Pancreas (tissue), 10 donors: Measurements from ENCODE around the gene SLC4A5. TPM values are rescaled to one million over a fixed set of nuclear protein-coding genes. Genes with fewer than 3 reads are reported as not detected.
A peak's percentile ranks its signal among the peaks of the same experiment; 100 is the strongest.

Source experiments
- ATAC-seq, 4 donors: fragments of 200-7000 bp; cut with Tn5 transposase; one replicate each; pipeline versions ENCODE4 v1.8.0 to v1.9.1; 2020; ENCODE audit warnings: mild to moderate bottlenecking in 4 of 4, moderate library complexity in 4 of 4
- DNase-seq, 6 donors: peaks; one replicate each; pipeline ENCODE4 v3.0.0-alpha.2; 2020
- FAIRE-seq: peaks from 2 replicates; lab custom pipeline; 2012; peaks lifted over from hg19 to GRCh38; lab: Jason Lieb, UNC
- H3K27ac ChIP-seq, 4 donors: fragments of 200-600 bp; sonication (generic); 1 replicate in 3 of 4; 2 replicates in 1 of 4; pipeline versions ENCODE4 v1.5.0 to v1.8.0; 2020
- H3K27me3 ChIP-seq, 4 donors: fragments of 200-600 bp; one replicate each; pipeline ENCODE4 v1.8.0; 2021
- H3K36me3 ChIP-seq, 3 donors: fragments of 200-600 bp; sonication (generic) in 1 of 3; one replicate each; pipeline versions ENCODE4 v1.5.0 to v1.8.0; 2020 to 2021
- H3K4me1 ChIP-seq, 3 donors: fragments of 200-600 bp; one replicate each; pipeline ENCODE4 v1.8.0; 2021
- H3K4me3 ChIP-seq, 4 donors: fragments of 200-600 bp; sonication (generic) in 2 of 4; one replicate each; pipeline versions ENCODE4 v1.5.0 to v1.8.0; 2020 to 2021
- H3K9me3 ChIP-seq, 4 donors: fragments of 200-600 bp; one replicate each; pipeline ENCODE4 v1.8.0; 2021
- WGBS, 2 donors: extraction: QIAGEN DNeasy Blood & Tissue Kit; methylation state at CpG; one replicate each; pipeline ENCODE4 v1.1.7; 2013; 5-methylcytosine and 5-hydroxymethylcytosine counted together
- intact Hi-C, 3 donors: fragments of 100-400 bp; cut with DNase I; formaldehyde crosslinking; loops; one replicate each; pipeline versions ENCODE4 v1.11.1 to v1.14.2; 2022
- polyA plus RNA-seq, 2 donors: library from polyadenylated mRNA; stranded (reverse); fragments of 200-250 nt; gene quantifications; one replicate each; pipeline ENCODE4 v1.2.3, GENCODE V29; 2013
- total RNA-seq, 6 donors: library from RNA; stranded (reverse); fragmentation: NEBNext Ultra II Directional in 4 of 6; extraction: Animal tissue kit (Norgen Biotek cat#: 25700) in 4 of 6; gene quantifications; one replicate each; pipeline versions ENCODE4 v1.2.1 to v1.2.4, GENCODE V29; 2021 to 2023
- TF ChIP-seq, protein P1 (sequence below), 4 donors: fragments of 200-600 bp; sonication (generic) in 3 of 4; IDR thresholded peaks; one replicate each; pipeline versions ENCODE4 v1.5.0 to v1.8.0; 2021; ENCODE audit warnings: antibody characterized with exemption in 4 of 4
- donor health status: healthy with polysubstance abuse.
- donor health status: DM: no; HTN: no; CAD: no; lungs with moderate emphysema.
- donor health status: DM: no; HTN: no; CAD: no.
- donor health status: control.
- donor health status: control.
- donor health status: Bipolar disorder and iron deficiency.
- donor health status: DM: yes; HTN: yes; CAD: no.
- donor health status: DM: no; HTN: no; CAD: no.
- donor health status: DM: no; HTN: no; CAD: no.
- donor health status: DM: yes; HTN: yes; CAD: no.

SLC4A5 gene
- total and polyA plus RNA-seq, 8 donors, result 0.60 to 2.2 (median 1.4) TPM

DNA sequence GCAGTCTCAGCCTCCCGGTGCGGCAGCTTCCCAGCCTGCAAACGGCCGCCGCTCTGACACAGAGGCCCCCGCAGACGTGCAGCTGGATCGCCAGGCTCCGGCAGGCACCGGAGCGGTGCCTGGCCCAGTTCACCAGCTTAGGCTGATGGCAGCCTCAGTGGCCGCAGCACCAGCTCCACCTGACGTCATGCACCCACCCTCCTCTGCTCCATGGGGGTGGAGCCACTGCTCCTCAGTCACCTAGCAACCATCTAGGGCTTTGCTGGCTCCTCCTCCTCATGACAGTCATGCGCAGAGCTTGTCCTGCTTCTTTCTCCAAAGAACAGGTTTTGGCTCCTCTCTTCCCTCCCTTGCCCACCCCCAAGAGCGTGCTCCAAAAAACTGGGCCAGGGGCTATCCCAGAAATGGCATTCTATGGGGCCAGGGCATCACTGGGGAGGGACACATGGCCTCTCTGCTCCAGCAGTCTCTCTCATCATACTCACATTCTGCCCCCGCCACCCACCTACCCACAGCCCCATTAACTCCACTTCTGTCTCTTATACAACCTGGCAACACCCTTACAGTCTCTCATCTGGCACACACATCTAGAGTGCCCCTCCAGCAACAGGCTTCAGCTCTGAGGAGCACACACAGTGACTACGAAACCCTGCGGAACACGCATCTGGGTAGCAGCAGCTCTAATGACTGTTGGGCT is 31.4 kb upstream of the SLC4A5 start:
- peak in 4 of 6 donors; percentile 28 to 34 (median 32) for DNase-seq
- H3K4me1 ChIP-seq, result no peaks in the 10 kb centered on the region
- peak in 3 of 4 donors; percentile 88 to 94 (median 90) for ATAC-seq
- no peaks in the 10 kb centered on the region for H3K9me3 ChIP-seq
- no peak overlapping the region for H3K27ac ChIP-seq
- intact Hi-C loops, result no loop called here
- TF ChIP-seq, protein P1, sequence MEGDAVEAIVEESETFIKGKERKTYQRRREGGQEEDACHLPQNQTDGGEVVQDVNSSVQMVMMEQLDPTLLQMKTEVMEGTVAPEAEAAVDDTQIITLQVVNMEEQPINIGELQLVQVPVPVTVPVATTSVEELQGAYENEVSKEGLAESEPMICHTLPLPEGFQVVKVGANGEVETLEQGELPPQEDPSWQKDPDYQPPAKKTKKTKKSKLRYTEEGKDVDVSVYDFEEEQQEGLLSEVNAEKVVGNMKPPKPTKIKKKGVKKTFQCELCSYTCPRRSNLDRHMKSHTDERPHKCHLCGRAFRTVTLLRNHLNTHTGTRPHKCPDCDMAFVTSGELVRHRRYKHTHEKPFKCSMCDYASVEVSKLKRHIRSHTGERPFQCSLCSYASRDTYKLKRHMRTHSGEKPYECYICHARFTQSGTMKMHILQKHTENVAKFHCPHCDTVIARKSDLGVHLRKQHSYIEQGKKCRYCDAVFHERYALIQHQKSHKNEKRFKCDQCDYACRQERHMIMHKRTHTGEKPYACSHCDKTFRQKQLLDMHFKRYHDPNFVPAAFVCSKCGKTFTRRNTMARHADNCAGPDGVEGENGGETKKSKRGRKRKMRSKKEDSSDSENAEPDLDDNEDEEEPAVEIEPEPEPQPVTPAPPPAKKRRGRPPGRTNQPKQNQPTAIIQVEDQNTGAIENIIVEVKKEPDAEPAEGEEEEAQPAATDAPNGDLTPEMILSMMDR (IDR thresholded peaks at IDR 0.05), result no peak
- 84% methylated on average over 18 to 19 of the region's 19 CpGs for whole genome bisulfite sequencing, 2 donors
- peak overlapping the region in 1 of 4 donors; percentile 12 for H3K4me3 ChIP-seq
- no peak for FAIRE-seq
- H3K27me3 ChIP-seq, result no peaks in the 10 kb centered on the region
- peaks cover 0 to 23% (median 4%) of the 10 kb centered on the region in 3 donors for H3K36me3 ChIP-seq

- DNase-seq, result no peak
- peak in 2 of 4 donors; percentile 28 to 50 for ATAC-seq
- TF ChIP-seq, protein P1 (IDR thresholded peaks at IDR 0.05), result no peak
- intact Hi-C loops, result no loop called here
- Histone ChIP-seq H3K27ac (no peak overlapping the region), H3K9me3 (no peaks in the 10 kb centered on the region), H3K4me3 (peak overlapping the region in 1 of 4 donors; percentile 12), H3K27me3 (no peaks in the 10 kb centered on the region), H3K36me3 (peaks cover 0 to 28% (median 8%) of the 10 kb centered on the region in 3 donors), H3K4me1 (no peaks in the 10 kb centered on the region)
- 82 to 87% methylated on average over 8 of the region's 8 CpGs for WGBS, 2 donors
- FAIRE-seq, result no peak
Measured at GRCh38 chr2:74373985-74374384, 30.8 kb upstream of the SLC4A5 start.

GRCh38 chr2:74373221-74373676 is 30.0 kb upstream of the SLC4A5 start:
- no peak for DNase-seq
- no peak overlapping the region for H3K27ac ChIP-seq

DNA sequence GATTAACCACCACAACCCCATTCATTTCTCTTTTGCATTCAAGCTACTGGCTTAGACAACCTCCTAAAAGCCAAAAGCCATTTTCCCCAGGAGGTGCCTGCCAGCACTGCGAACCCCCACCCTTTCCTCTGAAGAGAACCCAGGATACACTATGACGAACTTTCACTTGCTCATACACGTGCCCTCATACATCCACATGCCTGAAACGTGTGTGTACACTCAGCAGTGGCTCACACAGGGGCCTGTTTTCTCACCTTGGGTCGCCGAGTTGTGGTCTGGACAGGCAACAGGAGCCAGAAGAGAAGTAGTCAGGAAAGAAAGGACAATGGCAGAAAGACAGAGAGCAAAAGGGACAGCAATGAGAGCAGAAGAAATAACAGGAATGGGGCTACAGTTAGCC is 29.5 kb upstream of the SLC4A5 start:
- Histone ChIP-seq H3K4me3 (no peak overlapping the region), H3K27me3 (no peaks in the 10 kb centered on the region), H3K36me3 (peaks cover 0 to 41% (median 21%) of the 10 kb centered on the region in 3 donors), H3K9me3 (no peaks in the 10 kb centered on the region), H3K27ac (no peak overlapping the region), H3K4me1 (no peaks in the 10 kb centered on the region)
- DNase-seq (no peak), FAIRE-seq (no peak), ATAC-seq (no peak)
- WGBS, 2 donors, result 87 to 94% methylated on average over 6 of the region's 6 CpGs
- intact Hi-C loops, result no loop called here
- TF ChIP-seq, protein P1 (IDR thresholded peaks at IDR 0.05), result no peak

More at GRCh38 chr2:74373221-74373676, 30.0 kb upstream of the SLC4A5 start:
- TF ChIP-seq, protein P1 (IDR thresholded peaks at IDR 0.05), result no peak
- intact Hi-C loops, result no loop called here
- Histone ChIP-seq H3K36me3 (peaks cover 0 to 35% (median 16%) of the 10 kb centered on the region in 3 donors), H3K9me3 (no peaks in the 10 kb centered on the region), H3K27me3 (no peaks in the 10 kb centered on the region), H3K4me1 (no peaks in the 10 kb centered on the region), H3K4me3 (peak overlapping the region in 1 of 4 donors; percentile 5)
- peak in 2 of 4 donors; percentile 56 to 65 for ATAC-seq
- no peak for FAIRE-seq
- WGBS, 2 donors, result 77% methylated on average over 5 of the region's 5 CpGs

DNA sequence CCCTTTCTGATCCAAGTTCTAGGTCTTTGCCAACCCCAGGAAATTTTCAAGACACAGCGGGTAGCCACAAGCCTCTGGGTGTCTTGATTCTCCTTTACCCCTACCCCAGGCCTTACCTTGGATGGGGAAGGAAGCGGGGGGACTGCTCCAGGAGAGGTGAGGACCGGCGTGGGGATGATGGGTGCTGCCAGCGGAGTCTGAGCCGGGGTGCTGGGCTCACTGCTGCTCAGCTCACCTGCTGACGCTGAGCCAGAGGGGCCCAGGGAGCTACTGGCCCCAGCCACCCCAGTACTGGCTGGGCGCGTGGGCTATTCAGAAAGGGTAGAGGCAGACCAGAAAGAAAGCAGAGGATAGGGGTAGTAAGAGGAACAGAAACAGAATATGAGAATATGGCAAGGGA is 28.2 kb upstream of the SLC4A5 start:
- no peak for DNase-seq
- ATAC-seq, result no peak

More for the DNA sequence above, 28.2 kb upstream of the SLC4A5 start:
- Histone ChIP-seq H3K27ac (no peak overlapping the region), H3K9me3 (no peaks in the 10 kb centered on the region), H3K27me3 (no peaks in the 10 kb centered on the region), H3K4me1 (no peaks in the 10 kb centered on the region), H3K36me3 (peaks cover 5 to 46% (median 34%) of the 10 kb centered on the region in 3 donors), H3K4me3 (no peak overlapping the region)
- no peak for FAIRE-seq
- 96 to 98% methylated on average over 9 of the region's 9 CpGs for WGBS, 2 donors
- intact Hi-C loops, result no loop called here
- TF ChIP-seq, protein P1 (IDR thresholded peaks at IDR 0.05), result no peak
